NCI-H1092 treated with DMSO at 0.1 percent for 48 hours (cell line): ENCODE data around the gene ZNF10.

ENCODE experiments used
- DNase-seq: peaks from one replicate; lab custom pipeline; 2025; lab: John Stamatoyannopoulos, UW

Gene ZNF10

DNA sequence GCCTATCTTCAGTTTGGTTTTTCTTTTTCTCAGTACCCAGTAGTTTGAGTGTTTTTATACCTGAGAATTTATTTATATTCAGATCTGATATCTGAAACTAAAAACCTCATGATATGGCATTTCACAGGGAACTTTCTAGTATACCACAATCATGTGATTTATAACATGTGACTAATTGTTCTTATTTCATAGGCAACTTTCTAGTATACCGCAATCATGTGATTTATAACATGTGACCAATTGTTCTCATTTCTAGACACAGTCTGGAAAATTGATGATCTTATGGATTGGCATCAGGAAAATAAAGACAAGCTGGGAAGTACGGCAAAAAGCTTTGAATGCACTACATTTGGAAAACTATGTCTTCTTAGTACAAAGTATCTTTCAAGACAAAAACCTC, 71.5 kb downstream of the ZNF10 start:
- no peak for DNase-seq

DNA sequence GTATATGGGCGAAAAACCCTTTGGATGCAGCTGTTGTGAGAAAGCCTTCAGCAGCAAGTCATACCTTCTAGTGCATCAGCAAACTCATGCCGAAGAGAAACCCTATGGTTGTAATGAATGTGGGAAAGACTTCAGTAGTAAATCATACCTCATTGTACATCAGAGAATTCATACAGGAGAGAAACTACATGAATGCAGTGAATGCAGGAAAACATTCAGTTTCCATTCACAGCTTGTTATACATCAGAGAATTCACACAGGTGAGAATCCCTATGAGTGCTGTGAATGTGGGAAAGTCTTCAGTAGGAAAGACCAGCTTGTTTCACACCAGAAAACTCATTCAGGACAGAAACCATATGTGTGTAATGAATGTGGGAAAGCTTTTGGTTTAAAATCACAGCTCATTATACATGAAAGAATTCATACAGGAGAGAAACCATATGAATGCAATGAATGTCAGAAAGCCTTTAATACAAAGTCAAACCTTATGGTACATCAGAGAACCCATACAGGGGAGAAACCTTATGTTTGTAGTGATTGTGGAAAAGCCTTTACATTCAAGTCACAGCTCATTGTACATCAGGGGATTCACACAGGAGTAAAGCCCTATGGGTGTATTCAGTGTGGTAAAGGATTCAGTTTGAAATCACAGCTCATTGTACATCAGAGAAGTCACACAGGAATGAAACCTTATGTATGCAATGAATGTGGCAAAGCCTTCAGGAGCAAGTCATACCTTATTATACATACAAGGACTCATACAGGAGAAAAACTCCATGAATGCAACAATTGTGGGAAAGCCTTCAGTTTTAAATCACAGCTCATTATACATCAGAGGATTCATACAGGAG, 72.3 kb downstream of the ZNF10 start:
- no peak for DNase-seq

GRCh38 chr12:133203344-133204263, 73.2 kb downstream of the ZNF10 start:
- peak; percentile 5 for DNase-seq

DNA sequence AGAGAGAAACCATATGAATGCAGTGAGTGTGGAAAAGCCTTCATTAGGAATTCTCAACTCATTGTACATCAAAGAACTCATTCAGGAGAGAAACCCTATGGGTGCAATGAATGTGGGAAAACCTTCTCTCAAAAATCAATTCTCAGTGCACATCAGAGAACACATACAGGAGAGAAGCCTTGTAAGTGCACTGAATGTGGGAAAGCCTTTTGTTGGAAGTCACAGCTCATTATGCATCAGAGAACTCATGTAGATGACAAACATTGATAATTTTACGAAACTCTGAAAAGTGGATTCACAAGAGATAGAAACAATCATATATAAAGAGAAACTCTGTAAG, 73.8 kb downstream of the ZNF10 start:
- no peak for DNase-seq

DNA sequence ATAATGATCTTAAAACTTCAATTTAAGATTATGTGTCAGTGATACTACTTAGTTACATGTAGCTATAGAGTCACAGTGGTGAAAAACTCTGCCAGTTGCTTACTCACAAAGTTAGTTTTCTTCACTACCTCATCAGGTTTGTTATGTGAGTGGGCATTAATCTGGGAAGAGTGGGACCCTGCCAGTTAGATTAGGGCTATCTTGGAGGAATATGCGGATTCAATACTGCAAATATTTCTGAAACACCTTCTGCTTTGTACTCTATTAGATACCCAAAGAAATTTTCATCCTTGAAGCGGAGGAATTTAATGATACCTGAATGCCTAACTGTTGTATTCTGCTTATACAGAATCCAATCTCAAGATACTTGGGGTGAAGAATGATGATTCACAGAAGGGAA, 76.0 kb downstream of the ZNF10 start:
- DNase-seq: no peak
